ENCODE results near the gene SSNA1.

GRCh38 chr9:137192859-137193258, 4.4 kb downstream of the SSNA1 start:
- TF ChIP-seq PRPF4 (IDR thresholded peaks at IDR 0.05; ENCODE audit: insufficient read depth, low read depth, low read length, poor library complexity, severe bottlenecking) (no peak), ZNF77 (CRISPR knock-in tag; IDR thresholded peaks at IDR 0.05) (no peak), DPF2 (IDR thresholded peaks at IDR 0.05) (no peak), EZH2 (IDR thresholded peaks at IDR 0.05; ENCODE audit: borderline replicate concordance, low read depth, low read length) (no peak), YY1 (IDR thresholded peaks at IDR 0.05; ENCODE audit: borderline replicate concordance in 1 of 3, control insufficient read depth in 1 of 3, extremely low read depth in 1 of 3, insufficient read depth in 3 of 3, insufficient read length in 1 of 3, insufficient replicate concordance in 2 of 3, low read depth in 1 of 3, low read length in 2 of 3) (no peak), ZNF3 (CRISPR knock-in tag; IDR thresholded peaks at IDR 0.05) (no peak), TAF1 (IDR thresholded peaks at IDR 0.05; ENCODE audit: control insufficient read depth, extremely low read depth, insufficient read depth, low read length, severe bottlenecking) (no peak), POLR2AphosphoS2 (IDR thresholded peaks at IDR 0.05; ENCODE audit: low read length) (no peak), ZFX (CRISPR knock-in tag; IDR thresholded peaks at IDR 0.05) (no peak), CBX8 (IDR thresholded peaks at IDR 0.05; ENCODE audit: borderline replicate concordance, extremely low read depth, low read depth, low read length, poor library complexity, severe bottlenecking) (no peak)
